ENCODE data around the gene THSD7A. TPM values are rescaled to one million over a fixed set of nuclear protein-coding genes. Genes with fewer than 3 reads are reported as not detected.

THSD7A gene
- total RNA-seq, 2 experiments from 2014 or later = not detected

- H3K36me3 Mint-ChIP-seq (ENCODE audit: low read depth) = no peaks in the 10 kb centered on the region
- CTCF ChIA-PET = no interaction called here
- no peaks in the 10 kb centered on the region for H3K27me3 Mint-ChIP-seq
- POLR2A ChIA-PET = no interaction called here
- H3K4me3 Mint-ChIP-seq = no peak overlapping the region
- no peaks in the 10 kb centered on the region for H3K4me1 Mint-ChIP-seq (ENCODE audit: low read depth)
- intact Hi-C loops (cut with micrococcal nuclease) = no loop called here
- H3K27ac Mint-ChIP-seq = no peak overlapping the region
- DNase-seq (no peak), ATAC-seq (no peak)
- TF ChIP-seq, protein P1, sequence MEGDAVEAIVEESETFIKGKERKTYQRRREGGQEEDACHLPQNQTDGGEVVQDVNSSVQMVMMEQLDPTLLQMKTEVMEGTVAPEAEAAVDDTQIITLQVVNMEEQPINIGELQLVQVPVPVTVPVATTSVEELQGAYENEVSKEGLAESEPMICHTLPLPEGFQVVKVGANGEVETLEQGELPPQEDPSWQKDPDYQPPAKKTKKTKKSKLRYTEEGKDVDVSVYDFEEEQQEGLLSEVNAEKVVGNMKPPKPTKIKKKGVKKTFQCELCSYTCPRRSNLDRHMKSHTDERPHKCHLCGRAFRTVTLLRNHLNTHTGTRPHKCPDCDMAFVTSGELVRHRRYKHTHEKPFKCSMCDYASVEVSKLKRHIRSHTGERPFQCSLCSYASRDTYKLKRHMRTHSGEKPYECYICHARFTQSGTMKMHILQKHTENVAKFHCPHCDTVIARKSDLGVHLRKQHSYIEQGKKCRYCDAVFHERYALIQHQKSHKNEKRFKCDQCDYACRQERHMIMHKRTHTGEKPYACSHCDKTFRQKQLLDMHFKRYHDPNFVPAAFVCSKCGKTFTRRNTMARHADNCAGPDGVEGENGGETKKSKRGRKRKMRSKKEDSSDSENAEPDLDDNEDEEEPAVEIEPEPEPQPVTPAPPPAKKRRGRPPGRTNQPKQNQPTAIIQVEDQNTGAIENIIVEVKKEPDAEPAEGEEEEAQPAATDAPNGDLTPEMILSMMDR (IDR thresholded peaks at IDR 0.05) = no peak
- no peaks in the 10 kb centered on the region for H3K9me3 Mint-ChIP-seq
Observed at GRCh38 chr7:11648101-11648500, 183.9 kb downstream of the THSD7A start.

DNA sequence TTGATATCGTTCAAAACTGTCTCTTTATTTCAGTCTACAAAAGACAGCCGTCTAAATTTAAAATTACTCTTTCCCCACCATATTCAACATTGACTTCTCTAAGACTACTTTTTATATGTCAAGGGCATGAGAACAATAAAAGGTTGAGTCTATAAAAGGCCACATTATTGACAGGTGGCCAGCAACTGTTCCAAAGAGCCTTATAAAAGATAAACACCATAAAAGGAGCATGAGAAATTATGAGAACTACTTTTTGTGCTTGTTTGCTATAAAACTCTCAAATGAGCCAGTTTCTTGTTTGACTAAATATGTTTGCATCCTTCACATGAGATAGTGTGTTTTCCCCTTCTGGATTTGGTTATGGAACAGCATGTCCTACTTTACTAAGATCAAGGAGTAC, 189.2 kb downstream of the THSD7A start:
- no peak for DNase-seq

GRCh38 chr7:11642276-11642675, 189.7 kb downstream of the THSD7A start:
- H3K4me3 Mint-ChIP-seq = no peak overlapping the region
- POLR2A ChIA-PET = interaction anchor here (0.6 kb wide), 1 partner anchor 772 kb away, joined by 3 read pairs; no protein-coding TSS in a partner anchor
- no peak for ATAC-seq
- no peaks in the 10 kb centered on the region for H3K27me3 Mint-ChIP-seq
- TF ChIP-seq, protein P1 (IDR thresholded peaks at IDR 0.05) = no peak
- intact Hi-C loops (cut with micrococcal nuclease) = no loop called here
- H3K27ac Mint-ChIP-seq = no peak overlapping the region
- no peaks in the 10 kb centered on the region for H3K4me1 Mint-ChIP-seq (ENCODE audit: low read depth)
- no peaks in the 10 kb centered on the region for H3K36me3 Mint-ChIP-seq (ENCODE audit: low read depth)
- CTCF ChIA-PET = no interaction called here
- H3K9me3 Mint-ChIP-seq = no peaks in the 10 kb centered on the region
- no peak for DNase-seq

More for the DNA sequence above, 189.2 kb downstream of the THSD7A start:
- intact Hi-C loops (cut with micrococcal nuclease) = no loop called here
- ATAC-seq = no peak
- ChIA-PET CTCF (no interaction called here), POLR2A (interaction anchor here (0.6 kb wide), 1 partner anchor 771 kb away, joined by 3 read pairs; no protein-coding TSS in a partner anchor)
- H3K36me3 Mint-ChIP-seq (ENCODE audit: low read depth) = no peaks in the 10 kb centered on the region
- no peaks in the 10 kb centered on the region for H3K9me3 Mint-ChIP-seq
- no peak overlapping the region for H3K4me3 Mint-ChIP-seq
- H3K27ac Mint-ChIP-seq = no peak overlapping the region
- H3K27me3 Mint-ChIP-seq = no peaks in the 10 kb centered on the region
- TF ChIP-seq, protein P1 (IDR thresholded peaks at IDR 0.05) = no peak
- H3K4me1 Mint-ChIP-seq (ENCODE audit: low read depth) = no peaks in the 10 kb centered on the region

GRCh38 chr7:11638011-11638774, 193.8 kb downstream of the THSD7A start:
- TF ChIP-seq, protein P1 (IDR thresholded peaks at IDR 0.05) = no peak
- DNase-seq (no peak), ATAC-seq (no peak)
- intact Hi-C loops (cut with micrococcal nuclease) = no loop called here
- Mint-ChIP-seq H3K36me3 (ENCODE audit: low read depth) (no peaks in the 10 kb centered on the region), H3K27me3 (no peaks in the 10 kb centered on the region), H3K27ac (no peak overlapping the region), H3K4me1 (ENCODE audit: low read depth) (no peaks in the 10 kb centered on the region), H3K9me3 (no peaks in the 10 kb centered on the region), H3K4me3 (no peak overlapping the region)
- ChIA-PET POLR2A (no interaction called here), CTCF (no interaction called here)

DNA sequence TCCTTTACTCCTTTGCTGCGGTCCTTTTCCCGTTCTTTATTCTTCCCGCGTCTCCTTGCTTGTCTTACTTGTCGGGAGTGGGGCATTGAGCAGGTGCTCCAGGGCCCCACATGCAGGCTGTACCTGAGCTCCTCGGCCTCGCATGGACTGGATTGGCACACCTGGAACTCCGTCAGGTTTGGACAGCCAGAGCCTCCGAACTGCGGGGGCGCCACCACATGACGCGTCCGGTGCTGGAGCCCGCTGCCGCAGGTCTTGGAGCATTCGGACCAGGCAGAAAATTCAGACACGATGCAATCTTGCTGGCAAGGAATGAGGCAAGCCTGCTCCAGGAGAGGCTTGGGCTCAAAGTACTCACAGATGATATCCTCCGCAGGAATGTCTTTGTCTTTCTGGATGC, 195.7 kb downstream of the THSD7A start:
- DNase-seq (no peak), ATAC-seq (no peak)
- TF ChIP-seq, protein P1 (IDR thresholded peaks at IDR 0.05) = no peak
- Mint-ChIP-seq H3K4me1 (ENCODE audit: low read depth) (no peaks in the 10 kb centered on the region), H3K9me3 (no peaks in the 10 kb centered on the region), H3K36me3 (ENCODE audit: low read depth) (no peaks in the 10 kb centered on the region), H3K27me3 (no peaks in the 10 kb centered on the region), H3K4me3 (no peak overlapping the region), H3K27ac (no peak overlapping the region)
- ChIA-PET CTCF (no interaction called here), POLR2A (no interaction called here)
- intact Hi-C loops (cut with micrococcal nuclease) = no loop called here

Data from activated CD8-positive, alpha-beta T cell treated with anti-CD3 and anti-CD28 coated beads for 36 hours (primary cell).